Measurements from ENCODE around the gene VPS52. TPM values are rescaled to one million over a fixed set of nuclear protein-coding genes. Genes with fewer than 3 reads are reported as not detected.

VPS52 gene
- total and polyA plus RNA-seq, 9 of the 15 experiments (the other 6 are each of a cell fraction or from before 2014, with no cell fraction given): 24.4 to 103 (median 40.2) TPM

DNA sequence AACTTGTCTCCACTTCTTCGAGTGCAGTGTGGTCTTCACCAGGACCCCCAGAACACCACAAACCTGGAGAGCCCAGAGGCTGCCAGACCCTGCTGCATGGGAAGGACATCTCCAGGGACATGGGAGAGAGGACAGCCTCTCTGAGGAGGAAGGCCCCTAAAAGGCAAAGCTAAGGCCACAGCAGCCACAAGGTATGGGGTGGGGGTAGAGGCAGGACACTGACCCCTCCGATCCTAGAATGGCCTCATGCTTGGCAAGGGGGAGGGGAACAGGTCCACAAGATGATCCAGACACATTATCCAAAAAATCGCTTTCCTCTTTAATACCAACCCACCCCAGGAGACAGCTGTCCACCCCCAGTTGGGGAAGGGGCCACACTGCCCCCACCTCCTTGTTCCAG is 7.1 kb upstream of the VPS52 start:
- Histone ChIP-seq H2AFZ (ENCODE audit: low read depth, low read length) (no peak overlapping the region), H3K4me3 (no peak overlapping the region), H3K36me3 (ENCODE audit: control insufficient read depth, insufficient read depth, low read length) (peaks cover 90% of the 10 kb centered on the region), H3K27ac (ENCODE audit: extremely low read depth, low read depth, low read length) (no peak overlapping the region; the same call in 2 of the 3 replicates), H3K9me3 (replicated peaks; ENCODE audit: control insufficient read depth, insufficient read depth, low read depth, low read length) (no peaks in the 10 kb centered on the region), H3K4me1 (replicated peaks in 1 of 2; ENCODE audit: control insufficient read depth in 2 of 2, insufficient read depth in 2 of 2, low read length in 2 of 2) (peaks cover 34 to 39% of the 10 kb centered on the region in 2 experiments), H3K27me3 (ENCODE audit: control insufficient read depth in 2 of 2, insufficient read depth in 2 of 2, low read length in 2 of 2) (no peaks in the 10 kb centered on the region), H4K20me1 (replicated peaks; ENCODE audit: control insufficient read depth, insufficient read depth, low read length) (peaks cover 30% of the 10 kb centered on the region), H3K79me2 (ENCODE audit: control insufficient read depth, insufficient read depth, low read length) (peaks cover 27% of the 10 kb centered on the region), H3K4me2 (ENCODE audit: insufficient read depth, low read length) (no peak overlapping the region), H3K9ac (ENCODE audit: insufficient read depth in 1 of 2, low read depth in 2 of 2, low read length in 2 of 2) (no peak overlapping the region), H3K9me1 (ENCODE audit: control insufficient read depth, insufficient read depth, low read length) (no peaks in the 10 kb centered on the region)
- intact Hi-C loops (cut with micrococcal nuclease) (loop anchor here (10.0 kb wide), 1 partner anchor 296 kb away; no protein-coding TSS in a partner anchor), in situ Hi-C loops (cut with MboI) (loop anchor here (10.0 kb wide), 1 partner anchor 126 kb away; no protein-coding TSS in a partner anchor)
- ChIA-PET CTCF (ENCODE audit: low intra/inter-chr PET ratio) (interaction anchor here (1.9 to 6.6 kb wide), 4 partner anchors 20 to 147 kb away, joined by 5 to 64 read pairs (median 18); partner anchors contain the start of gene RGL2), POLR2A (interaction anchor here (1.0 to 8.1 kb wide), 4 partner anchors 11 to 38 kb away, joined by 3 to 90 read pairs (median 14); partner anchors contain the start of genes PFDN6, RGL2 and WDR46)
- WGBS (ENCODE audit: insufficient coverage, low coverage, missing lambda C conversion rate): 80% methylated on average over 3 of the region's 3 CpGs
- TF ChIP-seq POLR2A (conservative IDR thresholded peaks at IDR 0.05): no peak
- no peak for TF ChIP-seq NFE2L1 (tag; IDR thresholded peaks at IDR 0.05; ENCODE audit: borderline replicate concordance, low read depth)
- no peak for TF ChIP-seq NEUROD1 (IDR thresholded peaks at IDR 0.05; ENCODE audit: borderline replicate concordance, low read depth, low read length, partially characterized antibody)
- no peak for TF ChIP-seq SP2 (IDR thresholded peaks at IDR 0.05; ENCODE audit: extremely low read depth, low read depth, low read length, poor library complexity, severe bottlenecking)
- no peak for TF ChIP-seq GTF2F1 (IDR thresholded peaks at IDR 0.05; ENCODE audit: low read depth, low read length)
- TF ChIP-seq, protein P1, sequence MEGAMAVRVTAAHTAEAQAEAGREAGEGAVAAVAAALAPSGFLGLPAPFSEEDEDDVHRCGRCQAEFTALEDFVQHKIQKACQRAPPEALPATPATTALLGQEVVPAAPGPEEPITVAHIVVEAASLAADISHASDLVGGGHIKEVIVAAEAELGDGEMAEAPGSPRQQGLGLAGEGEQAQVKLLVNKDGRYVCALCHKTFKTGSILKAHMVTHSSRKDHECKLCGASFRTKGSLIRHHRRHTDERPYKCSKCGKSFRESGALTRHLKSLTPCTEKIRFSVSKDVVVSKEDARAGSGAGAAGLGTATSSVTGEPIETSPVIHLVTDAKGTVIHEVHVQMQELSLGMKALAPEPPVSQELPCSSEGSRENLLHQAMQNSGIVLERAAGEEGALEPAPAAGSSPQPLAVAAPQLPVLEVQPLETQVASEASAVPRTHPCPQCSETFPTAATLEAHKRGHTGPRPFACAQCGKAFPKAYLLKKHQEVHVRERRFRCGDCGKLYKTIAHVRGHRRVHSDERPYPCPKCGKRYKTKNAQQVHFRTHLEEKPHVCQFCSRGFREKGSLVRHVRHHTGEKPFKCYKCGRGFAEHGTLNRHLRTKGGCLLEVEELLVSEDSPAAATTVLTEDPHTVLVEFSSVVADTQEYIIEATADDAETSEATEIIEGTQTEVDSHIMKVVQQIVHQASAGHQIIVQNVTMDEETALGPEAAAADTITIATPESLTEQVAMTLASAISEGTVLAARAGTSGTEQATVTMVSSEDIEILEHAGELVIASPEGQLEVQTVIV (CRISPR knock-in tag; IDR thresholded peaks at IDR 0.05; ENCODE audit: borderline replicate concordance): no peak
- TF ChIP-seq, protein P2, sequence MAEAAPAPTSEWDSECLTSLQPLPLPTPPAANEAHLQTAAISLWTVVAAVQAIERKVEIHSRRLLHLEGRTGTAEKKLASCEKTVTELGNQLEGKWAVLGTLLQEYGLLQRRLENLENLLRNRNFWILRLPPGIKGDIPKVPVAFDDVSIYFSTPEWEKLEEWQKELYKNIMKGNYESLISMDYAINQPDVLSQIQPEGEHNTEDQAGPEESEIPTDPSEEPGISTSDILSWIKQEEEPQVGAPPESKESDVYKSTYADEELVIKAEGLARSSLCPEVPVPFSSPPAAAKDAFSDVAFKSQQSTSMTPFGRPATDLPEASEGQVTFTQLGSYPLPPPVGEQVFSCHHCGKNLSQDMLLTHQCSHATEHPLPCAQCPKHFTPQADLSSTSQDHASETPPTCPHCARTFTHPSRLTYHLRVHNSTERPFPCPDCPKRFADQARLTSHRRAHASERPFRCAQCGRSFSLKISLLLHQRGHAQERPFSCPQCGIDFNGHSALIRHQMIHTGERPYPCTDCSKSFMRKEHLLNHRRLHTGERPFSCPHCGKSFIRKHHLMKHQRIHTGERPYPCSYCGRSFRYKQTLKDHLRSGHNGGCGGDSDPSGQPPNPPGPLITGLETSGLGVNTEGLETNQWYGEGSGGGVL (CRISPR knock-in tag; IDR thresholded peaks at IDR 0.05): no peak
- TF ChIP-seq ZNF217 (CRISPR knock-in tag; IDR thresholded peaks at IDR 0.05): no peak
- TF ChIP-seq, protein P3, sequence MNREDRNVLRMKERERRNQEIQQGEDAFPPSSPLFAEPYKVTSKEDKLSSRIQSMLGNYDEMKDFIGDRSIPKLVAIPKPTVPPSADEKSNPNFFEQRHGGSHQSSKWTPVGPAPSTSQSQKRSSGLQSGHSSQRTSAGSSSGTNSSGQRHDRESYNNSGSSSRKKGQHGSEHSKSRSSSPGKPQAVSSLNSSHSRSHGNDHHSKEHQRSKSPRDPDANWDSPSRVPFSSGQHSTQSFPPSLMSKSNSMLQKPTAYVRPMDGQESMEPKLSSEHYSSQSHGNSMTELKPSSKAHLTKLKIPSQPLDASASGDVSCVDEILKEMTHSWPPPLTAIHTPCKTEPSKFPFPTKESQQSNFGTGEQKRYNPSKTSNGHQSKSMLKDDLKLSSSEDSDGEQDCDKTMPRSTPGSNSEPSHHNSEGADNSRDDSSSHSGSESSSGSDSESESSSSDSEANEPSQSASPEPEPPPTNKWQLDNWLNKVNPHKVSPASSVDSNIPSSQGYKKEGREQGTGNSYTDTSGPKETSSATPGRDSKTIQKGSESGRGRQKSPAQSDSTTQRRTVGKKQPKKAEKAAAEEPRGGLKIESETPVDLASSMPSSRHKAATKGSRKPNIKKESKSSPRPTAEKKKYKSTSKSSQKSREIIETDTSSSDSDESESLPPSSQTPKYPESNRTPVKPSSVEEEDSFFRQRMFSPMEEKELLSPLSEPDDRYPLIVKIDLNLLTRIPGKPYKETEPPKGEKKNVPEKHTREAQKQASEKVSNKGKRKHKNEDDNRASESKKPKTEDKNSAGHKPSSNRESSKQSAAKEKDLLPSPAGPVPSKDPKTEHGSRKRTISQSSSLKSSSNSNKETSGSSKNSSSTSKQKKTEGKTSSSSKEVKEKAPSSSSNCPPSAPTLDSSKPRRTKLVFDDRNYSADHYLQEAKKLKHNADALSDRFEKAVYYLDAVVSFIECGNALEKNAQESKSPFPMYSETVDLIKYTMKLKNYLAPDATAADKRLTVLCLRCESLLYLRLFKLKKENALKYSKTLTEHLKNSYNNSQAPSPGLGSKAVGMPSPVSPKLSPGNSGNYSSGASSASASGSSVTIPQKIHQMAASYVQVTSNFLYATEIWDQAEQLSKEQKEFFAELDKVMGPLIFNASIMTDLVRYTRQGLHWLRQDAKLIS (CRISPR knock-in tag; IDR thresholded peaks at IDR 0.05): no peak
- no peak for TF ChIP-seq RFX7 (CRISPR knock-in tag; IDR thresholded peaks at IDR 0.05)
- TF ChIP-seq SAP30 (IDR thresholded peaks at IDR 0.05; ENCODE audit: borderline replicate concordance, insufficient read depth, low read depth, low read length, poor library complexity, severe bottlenecking): no peak
- TF ChIP-seq HMG20A (CRISPR knock-in tag; conservative IDR thresholded peaks at IDR 0.05): no peak
- ATAC-seq: no peak
- no TSS peak for BruUV-seq (replicated peaks)
- FAIRE-seq: no peak
- no peak for DNase-seq (ENCODE audit: extremely low read depth in 1 of 4, low spot score in 3 of 4)
